HUES6 (cell line): ENCODE data around the gene GRID1.

Experiments used
- H3K27ac ChIP-seq: 2 replicates; pipeline ENCODE4 v1.7.0; 2013; ENCODE audit warnings: low read depth, mild to moderate bottlenecking, low read length, inconsistent platforms
- H3K27me3 ChIP-seq: 2 replicates; pipeline ENCODE4 v1.6.1; 2013; ENCODE audit warnings: low read length; ENCODE audit not compliant: control insufficient read depth, insufficient read depth
- H3K36me3 ChIP-seq: 2 replicates; pipeline ENCODE4 v1.6.1; 2013; ENCODE audit warnings: low read length; ENCODE audit not compliant: control insufficient read depth, insufficient read depth
- H3K4me1 ChIP-seq: 2 replicates; pipeline ENCODE4 v1.6.1; 2013; ENCODE audit warnings: low read length; ENCODE audit not compliant: control insufficient read depth, insufficient read depth
- H3K4me3 ChIP-seq: 2 replicates; pipeline ENCODE4 v1.5.1; 2013; ENCODE audit warnings: low read depth, low read length
- H3K9ac ChIP-seq: one replicate; pipeline ENCODE4 v1.6.1; 2013; ENCODE audit warnings: mild to moderate bottlenecking, low read length
- H3K9me3 ChIP-seq: 2 replicates; pipeline ENCODE4 v1.6.1; 2013; ENCODE audit warnings: low read depth, low read length; ENCODE audit not compliant: control insufficient read depth, insufficient read depth

Gene GRID1

GRCh38 chr10:85599081-85599480 is 767.5 kb downstream of the GRID1 start:
- H3K9me3 ChIP-seq: no peaks in the 10 kb centered on the region
- no peak overlapping the region for H3K4me3 ChIP-seq
- no peaks in the 10 kb centered on the region for H3K4me1 ChIP-seq
- H3K27me3 ChIP-seq: no peaks in the 10 kb centered on the region
- H3K9ac ChIP-seq: no peak overlapping the region
- no peak overlapping the region for H3K27ac ChIP-seq
- H3K36me3 ChIP-seq: no peaks in the 10 kb centered on the region

- Histone ChIP-seq H3K36me3 (no peaks in the 10 kb centered on the region), H3K27ac (no peak overlapping the region), H3K4me3 (no peak overlapping the region), H3K27me3 (no peaks in the 10 kb centered on the region), H3K9ac (no peak overlapping the region), H3K9me3 (no peaks in the 10 kb centered on the region), H3K4me1 (no peaks in the 10 kb centered on the region)
Observed at GRCh38 chr10:85598646-85599045, 767.9 kb downstream of the GRID1 start.

GRCh38 chr10:85597006-85597405 is 769.6 kb downstream of the GRID1 start:
- Histone ChIP-seq H3K9me3 (no peaks in the 10 kb centered on the region), H3K4me1 (no peaks in the 10 kb centered on the region), H3K4me3 (no peak overlapping the region), H3K27me3 (no peaks in the 10 kb centered on the region), H3K27ac (no peak overlapping the region), H3K36me3 (no peaks in the 10 kb centered on the region), H3K9ac (no peak overlapping the region)

GRCh38 chr10:85596389-85596788 is 770.2 kb downstream of the GRID1 start:
- Histone ChIP-seq H3K4me1 (no peaks in the 10 kb centered on the region), H3K27me3 (no peaks in the 10 kb centered on the region), H3K36me3 (no peaks in the 10 kb centered on the region), H3K4me3 (no peak overlapping the region), H3K9ac (no peak overlapping the region), H3K27ac (no peak overlapping the region), H3K9me3 (no peaks in the 10 kb centered on the region)

- Histone ChIP-seq H3K4me3 (no peak overlapping the region), H3K4me1 (no peaks in the 10 kb centered on the region), H3K27me3 (no peaks in the 10 kb centered on the region), H3K9ac (no peak overlapping the region), H3K36me3 (no peaks in the 10 kb centered on the region), H3K9me3 (no peaks in the 10 kb centered on the region), H3K27ac (no peak overlapping the region)
Observed at GRCh38 chr10:85594239-85594638, 772.4 kb downstream of the GRID1 start.

- no peaks in the 10 kb centered on the region for H3K9me3 ChIP-seq
- no peak overlapping the region for H3K9ac ChIP-seq
- no peaks in the 10 kb centered on the region for H3K27me3 ChIP-seq
- no peaks in the 10 kb centered on the region for H3K4me1 ChIP-seq
- H3K27ac ChIP-seq: no peak overlapping the region
- H3K4me3 ChIP-seq: no peak overlapping the region
- no peaks in the 10 kb centered on the region for H3K36me3 ChIP-seq
Observed at GRCh38 chr10:85593226-85593772, 773.3 kb downstream of the GRID1 start.

- Histone ChIP-seq H3K9me3 (no peaks in the 10 kb centered on the region), H3K4me3 (no peak overlapping the region), H3K27me3 (no peaks in the 10 kb centered on the region), H3K4me1 (no peaks in the 10 kb centered on the region), H3K9ac (no peak overlapping the region), H3K27ac (no peak overlapping the region), H3K36me3 (no peaks in the 10 kb centered on the region)
Observed at GRCh38 chr10:85581371-85581770, 785.2 kb downstream of the GRID1 start.

GRCh38 chr10:85580585-85580984 is 786.0 kb downstream of the GRID1 start:
- H3K9ac ChIP-seq: no peak overlapping the region
- no peaks in the 10 kb centered on the region for H3K9me3 ChIP-seq
- H3K4me1 ChIP-seq: no peaks in the 10 kb centered on the region
- H3K4me3 ChIP-seq: no peak overlapping the region
- no peaks in the 10 kb centered on the region for H3K27me3 ChIP-seq
- H3K27ac ChIP-seq: no peak overlapping the region
- H3K36me3 ChIP-seq: no peaks in the 10 kb centered on the region

- Histone ChIP-seq H3K27ac (no peak overlapping the region), H3K9me3 (no peaks in the 10 kb centered on the region), H3K4me3 (no peak overlapping the region), H3K4me1 (no peaks in the 10 kb centered on the region), H3K27me3 (no peaks in the 10 kb centered on the region), H3K36me3 (no peaks in the 10 kb centered on the region), H3K9ac (no peak overlapping the region)
Observed at GRCh38 chr10:85578860-85579259, 787.7 kb downstream of the GRID1 start.

- Histone ChIP-seq H3K4me3 (no peak overlapping the region), H3K4me1 (no peaks in the 10 kb centered on the region), H3K9ac (no peak overlapping the region), H3K27me3 (no peaks in the 10 kb centered on the region), H3K36me3 (no peaks in the 10 kb centered on the region), H3K9me3 (no peaks in the 10 kb centered on the region), H3K27ac (no peak overlapping the region)
Observed at GRCh38 chr10:85575441-85575840, 791.2 kb downstream of the GRID1 start.

GRCh38 chr10:85570871-85571270 is 795.7 kb downstream of the GRID1 start:
- Histone ChIP-seq H3K36me3 (no peaks in the 10 kb centered on the region), H3K9me3 (no peaks in the 10 kb centered on the region), H3K4me1 (no peaks in the 10 kb centered on the region), H3K9ac (no peak overlapping the region), H3K27me3 (no peaks in the 10 kb centered on the region), H3K4me3 (no peak overlapping the region), H3K27ac (no peak overlapping the region)

- no peaks in the 10 kb centered on the region for H3K27me3 ChIP-seq
- H3K4me1 ChIP-seq: no peaks in the 10 kb centered on the region
- no peaks in the 10 kb centered on the region for H3K9me3 ChIP-seq
- no peak overlapping the region for H3K9ac ChIP-seq
- H3K27ac ChIP-seq: no peak overlapping the region
- H3K4me3 ChIP-seq: no peak overlapping the region
- H3K36me3 ChIP-seq: no peaks in the 10 kb centered on the region
Observed at GRCh38 chr10:85565381-85565780, 801.2 kb downstream of the GRID1 start.
